Left ventricle myocardium inferior (tissue), 1 donor: ENCODE results near the gene KCND3. TPM values are rescaled to one million over a fixed set of nuclear protein-coding genes. Genes with fewer than 3 reads are reported as not detected.
A peak's percentile ranks its signal among the peaks of the same experiment; 100 is the strongest.

ENCODE experiments used
- DNase-seq: peaks from one replicate; pipeline ENCODE4 v3.0.0-alpha.2; 2020
- H3K27ac ChIP-seq: fragments of 200-600 bp; replicated peaks from 2 replicates; pipeline ENCODE4 v1.8.0; 2021
- H3K27me3 ChIP-seq: fragments of 200-600 bp; 2 replicates; pipeline ENCODE4 v1.8.0; 2021; ENCODE audit warnings: low read depth
- H3K36me3 ChIP-seq: fragments of 200-600 bp; 2 replicates; pipeline ENCODE4 v1.8.0; 2021
- H3K4me1 ChIP-seq: fragments of 200-600 bp; 2 replicates; pipeline ENCODE4 v1.8.0; 2021
- H3K4me3 ChIP-seq: fragments of 200-600 bp; 2 replicates; pipeline ENCODE4 v1.8.0; 2021; ENCODE audit warnings: mild to moderate bottlenecking, moderate library complexity
- H3K9me3 ChIP-seq: fragments of 200-600 bp; replicated peaks from 2 replicates; pipeline ENCODE4 v1.8.0; 2021
- intact Hi-C: fragments of 100-400 bp; cut with micrococcal nuclease; formaldehyde crosslinking; loops from one replicate; pipeline ENCODE4 v1.11.0; 2022
- total RNA-seq: library from RNA; stranded (reverse); fragmentation: NEBNext Ultra II Directional; extraction: Animal tissue kit (Norgen Biotek cat#: 25700); gene quantifications from one replicate; pipeline ENCODE4 v1.2.1, GENCODE V29; 2021
- TF ChIP-seq, protein P1 (sequence below): fragments of 200-600 bp; IDR thresholded peaks from 2 replicates; pipeline ENCODE4 v1.8.0; 2021; ENCODE audit warnings: antibody characterized with exemption, mild to moderate bottlenecking, borderline replicate concordance
- donor health status: DM: no; HTN: yes; CAD: no; lungs with severe emphysema.

Gene KCND3
- total RNA-seq, 1 donor from 2014 or later: 19.2 TPM

- Histone ChIP-seq H3K4me1 (peaks cover 55% of the 10 kb centered on the region), H3K9me3 (no peaks in the 10 kb centered on the region), H3K27me3 (peaks cover 16% of the 10 kb centered on the region), H3K36me3 (no peaks in the 10 kb centered on the region), H3K4me3 (no peak overlapping the region), H3K27ac (peak overlapping the region; percentile 80)
- DNase-seq: peak; percentile 72
- intact Hi-C loops: no loop called here
- TF ChIP-seq, protein P1, sequence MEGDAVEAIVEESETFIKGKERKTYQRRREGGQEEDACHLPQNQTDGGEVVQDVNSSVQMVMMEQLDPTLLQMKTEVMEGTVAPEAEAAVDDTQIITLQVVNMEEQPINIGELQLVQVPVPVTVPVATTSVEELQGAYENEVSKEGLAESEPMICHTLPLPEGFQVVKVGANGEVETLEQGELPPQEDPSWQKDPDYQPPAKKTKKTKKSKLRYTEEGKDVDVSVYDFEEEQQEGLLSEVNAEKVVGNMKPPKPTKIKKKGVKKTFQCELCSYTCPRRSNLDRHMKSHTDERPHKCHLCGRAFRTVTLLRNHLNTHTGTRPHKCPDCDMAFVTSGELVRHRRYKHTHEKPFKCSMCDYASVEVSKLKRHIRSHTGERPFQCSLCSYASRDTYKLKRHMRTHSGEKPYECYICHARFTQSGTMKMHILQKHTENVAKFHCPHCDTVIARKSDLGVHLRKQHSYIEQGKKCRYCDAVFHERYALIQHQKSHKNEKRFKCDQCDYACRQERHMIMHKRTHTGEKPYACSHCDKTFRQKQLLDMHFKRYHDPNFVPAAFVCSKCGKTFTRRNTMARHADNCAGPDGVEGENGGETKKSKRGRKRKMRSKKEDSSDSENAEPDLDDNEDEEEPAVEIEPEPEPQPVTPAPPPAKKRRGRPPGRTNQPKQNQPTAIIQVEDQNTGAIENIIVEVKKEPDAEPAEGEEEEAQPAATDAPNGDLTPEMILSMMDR: no peak
These were observed 132.2 kb downstream of the KCND3 start for GRCh38 chr1:111857194-111857651.

GRCh38 chr1:111856411-111857185 lies 132.9 kb downstream of the KCND3 start:
- H3K27ac ChIP-seq: peak overlapping the region; percentile 80
- TF ChIP-seq, protein P1: no peak
- H3K27me3 ChIP-seq: peaks cover 12% of the 10 kb centered on the region
- H3K4me1 ChIP-seq: peaks cover 55% of the 10 kb centered on the region
- H3K4me3 ChIP-seq: no peak overlapping the region
- intact Hi-C loops: no loop called here
- H3K9me3 ChIP-seq: no peaks in the 10 kb centered on the region
- DNase-seq: no peak
- no peaks in the 10 kb centered on the region for H3K36me3 ChIP-seq

DNA sequence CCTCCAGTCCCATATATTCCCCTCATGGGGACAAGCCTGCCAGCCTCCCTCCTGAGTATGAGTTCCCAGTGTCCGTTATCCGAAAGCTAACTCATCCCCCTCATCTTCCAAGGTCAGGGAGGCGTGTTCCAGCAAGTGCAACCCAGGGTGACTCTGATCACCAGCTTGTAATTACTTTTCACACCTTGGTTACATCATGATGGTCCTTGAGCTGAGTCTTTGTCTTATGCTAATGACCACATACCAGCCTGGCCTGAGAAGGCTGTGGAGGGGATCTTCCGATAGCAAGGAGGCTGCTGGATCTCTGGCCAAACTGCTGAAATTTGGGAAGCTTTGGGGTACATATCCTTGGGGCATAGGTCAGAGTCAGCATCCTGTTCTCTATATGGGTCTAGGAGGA lies 134.2 kb downstream of the KCND3 start:
- TF ChIP-seq, protein P1: no peak
- intact Hi-C loops: no loop called here
- peaks cover 59% of the 10 kb centered on the region for H3K4me1 ChIP-seq

DNA sequence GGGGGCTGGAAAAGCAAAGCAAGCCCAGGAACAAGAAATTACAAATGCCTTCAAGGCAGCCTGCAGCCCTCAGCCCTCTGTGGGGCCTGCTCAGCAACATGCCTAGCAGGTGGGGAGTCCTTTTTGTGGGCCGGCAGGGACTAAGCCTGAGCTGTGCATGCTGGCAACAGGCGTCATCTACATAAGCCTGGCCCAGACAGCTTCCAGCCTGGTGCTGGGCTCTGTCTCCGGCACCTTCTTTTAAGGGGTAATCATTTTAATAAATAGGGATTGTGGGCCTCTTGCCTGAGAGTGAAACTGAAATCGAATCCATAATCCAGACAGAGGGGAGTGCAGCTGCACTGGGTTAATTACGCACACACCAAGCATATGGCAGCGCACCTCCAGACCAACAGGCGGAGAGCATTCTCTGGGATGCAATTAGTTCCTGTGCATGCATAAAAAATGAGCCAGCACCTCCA lies 137.2 kb downstream of the KCND3 start:
- H3K9me3 ChIP-seq: no peaks in the 10 kb centered on the region
- peaks cover 77% of the 10 kb centered on the region for H3K4me1 ChIP-seq
- intact Hi-C loops: no loop called here
- no peak for DNase-seq
- H3K4me3 ChIP-seq: no peak overlapping the region
- peak overlapping the region; percentile 43 for H3K27ac ChIP-seq
- peaks cover 15% of the 10 kb centered on the region for H3K27me3 ChIP-seq
- H3K36me3 ChIP-seq: no peaks in the 10 kb centered on the region
- TF ChIP-seq, protein P1: no peak

More for the DNA sequence above, 134.2 kb downstream of the KCND3 start:
- Histone ChIP-seq H3K27ac (no peak overlapping the region), H3K9me3 (no peaks in the 10 kb centered on the region), H3K27me3 (peaks cover 12% of the 10 kb centered on the region), H3K4me3 (no peak overlapping the region), H3K36me3 (no peaks in the 10 kb centered on the region)
- no peak for DNase-seq

- Histone ChIP-seq H3K27ac (peak overlapping the region; percentile 11), H3K9me3 (no peaks in the 10 kb centered on the region), H3K27me3 (peaks cover 12% of the 10 kb centered on the region), H3K4me3 (no peak overlapping the region), H3K4me1 (peaks cover 80% of the 10 kb centered on the region), H3K36me3 (no peaks in the 10 kb centered on the region)
- no peak for DNase-seq
- TF ChIP-seq, protein P1: no peak
- intact Hi-C loops: no loop called here
These were observed 137.9 kb downstream of the KCND3 start for GRCh38 chr1:111851552-111851951.
